Ishikawa (cell line): ENCODE data around the gene PER3.

Experiments
- CEBPB ChIP-seq: IDR thresholded peaks from 2 replicates; pipeline ENCODE4 v1.6.1; 2012
- CREB1 ChIP-seq: IDR thresholded peaks from 2 replicates; pipeline ENCODE4 v1.6.1; 2012; ENCODE audit warnings: low read depth
- EGR1 ChIP-seq: IDR thresholded peaks from 2 replicates; pipeline ENCODE4 v1.6.1; 2012
- EP300 ChIP-seq: IDR thresholded peaks from 2 replicates; pipeline ENCODE4 v1.6.1; 2012; ENCODE audit warnings: borderline replicate concordance
- FOXM1 ChIP-seq: IDR thresholded peaks from 2 replicates; pipeline ENCODE4 v1.6.1; 2012; ENCODE audit warnings: low read depth, borderline replicate concordance
- MAX ChIP-seq: IDR thresholded peaks from 2 replicates; pipeline ENCODE4 v1.6.1; 2012
- NFIC ChIP-seq: IDR thresholded peaks from 2 replicates; pipeline ENCODE4 v1.6.1; 2012
- RAD21 ChIP-seq: IDR thresholded peaks from 2 replicates; pipeline ENCODE4 v1.6.1; 2012; ENCODE audit warnings: low read depth
- REST ChIP-seq: IDR thresholded peaks from 2 replicates; pipeline ENCODE4 v1.6.1; 2012; ENCODE audit warnings: low read depth, mild to moderate bottlenecking
- TAF1 ChIP-seq: IDR thresholded peaks from 2 replicates; pipeline ENCODE4 v1.6.1; 2012; ENCODE audit warnings: low read depth, mild to moderate bottlenecking
- TCF12 ChIP-seq: IDR thresholded peaks from 2 replicates; pipeline ENCODE4 v1.6.1; 2012; ENCODE audit warnings: low read depth
- TEAD4 ChIP-seq: IDR thresholded peaks from 2 replicates; pipeline ENCODE4 v1.6.1; 2012
- USF1 ChIP-seq: IDR thresholded peaks from 2 replicates; pipeline ENCODE4 v1.6.1; 2012
- YY1 ChIP-seq: IDR thresholded peaks from 2 replicates; pipeline ENCODE4 v1.6.1; 2012; ENCODE audit warnings: low read depth
- ZBTB7A ChIP-seq: IDR thresholded peaks from 2 replicates; pipeline ENCODE4 v1.6.1; 2012; ENCODE audit warnings: low read depth

PER3 gene

GRCh38 chr1:7827126-7827955, 43.2 kb downstream of the PER3 start:
- no peak for TF ChIP-seq FOXM1

GRCh38 chr1:7831458-7831857, 47.4 kb downstream of the PER3 start:
- TF ChIP-seq MAX (no peak), CREB1 (no peak), REST (no peak), TEAD4 (no peak), ZBTB7A (no peak), RAD21 (no peak), USF1 (no peak), NFIC (no peak), YY1 (no peak), CEBPB (no peak), FOXM1 (no peak), EGR1 (no peak), TCF12 (no peak), EP300 (no peak), TAF1 (no peak)

- TF ChIP-seq EP300, result no peak
- no peak for TF ChIP-seq MAX
- no peak for TF ChIP-seq CREB1
- no peak for TF ChIP-seq CEBPB
- no peak for TF ChIP-seq TAF1
- no peak for TF ChIP-seq EGR1
- no peak for TF ChIP-seq RAD21
- TF ChIP-seq NFIC, result no peak
Measured at GRCh38 chr1:7833035-7833434, 48.9 kb downstream of the PER3 start.

GRCh38 chr1:7838714-7839113, 54.6 kb downstream of the PER3 start:
- no peak for TF ChIP-seq RAD21
- TF ChIP-seq MAX, result no peak
- TF ChIP-seq YY1, result no peak
- no peak for TF ChIP-seq TCF12
- TF ChIP-seq CEBPB, result no peak
- no peak for TF ChIP-seq EP300
- TF ChIP-seq CREB1, result no peak

GRCh38 chr1:7839526-7839925, 55.4 kb downstream of the PER3 start:
- TF ChIP-seq RAD21, result no peak
- TF ChIP-seq NFIC, result no peak
- no peak for TF ChIP-seq TCF12
- TF ChIP-seq MAX, result no peak
- TF ChIP-seq ZBTB7A, result no peak
- TF ChIP-seq EP300, result no peak
- no peak for TF ChIP-seq USF1
- no peak for TF ChIP-seq FOXM1
- TF ChIP-seq REST, result no peak
- TF ChIP-seq TEAD4, result no peak
- no peak for TF ChIP-seq EGR1
- no peak for TF ChIP-seq CREB1
- no peak for TF ChIP-seq TAF1
- TF ChIP-seq CEBPB, result no peak
- no peak for TF ChIP-seq YY1

GRCh38 chr1:7842517-7842916, 58.4 kb downstream of the PER3 start:
- TF ChIP-seq NFIC (no peak), USF1 (no peak)
